Muscle layer of colon (tissue), 2 donors: ENCODE measurements around the gene VAMP2.
A peak's percentile ranks its signal among the peaks of the same experiment; 100 is the strongest.
"Not testable (repeated sequence)": the region's sequence is repeated elsewhere in the genome, so short reads cannot be mapped to it uniquely, and the experiment has no call there.

Experiments
- H3K27ac ChIP-seq: one replicate; pipeline ENCODE4 v1.7.0; 2013; ENCODE audit warnings: low read depth, mild to moderate bottlenecking, low read length, moderate library complexity
- H3K27me3 ChIP-seq, 2 donors: one replicate each; pipeline ENCODE4 v1.7.0; 2013; ENCODE audit warnings: low read length in 2 of 2, mild to moderate bottlenecking in 2 of 2; ENCODE audit not compliant: insufficient read depth in 2 of 2, control insufficient read depth in 1 of 2
- H3K36me3 ChIP-seq: one replicate; pipeline ENCODE4 v1.7.0; 2013; ENCODE audit warnings: mild to moderate bottlenecking, low read length; ENCODE audit not compliant: insufficient read depth
- H3K4me1 ChIP-seq: one replicate; pipeline ENCODE4 v1.7.0; 2013; ENCODE audit warnings: mild to moderate bottlenecking, low read length; ENCODE audit not compliant: insufficient read depth
- H3K4me3 ChIP-seq, 2 donors: one replicate each; pipeline ENCODE4 v1.7.0; 2013; ENCODE audit warnings: low read length in 2 of 2, low read depth in 1 of 2, mild to moderate bottlenecking in 1 of 2, moderate library complexity in 1 of 2
- H3K9ac ChIP-seq: one replicate; pipeline ENCODE4 v1.7.0; 2013; ENCODE audit warnings: low read length
- H3K9me3 ChIP-seq: one replicate; pipeline ENCODE4 v1.7.0; 2013; ENCODE audit warnings: mild to moderate bottlenecking, low read length
- donor health status: abdominal sarcoma.
- donor health status: Adenocarcinoma of cecum.

Gene VAMP2

GRCh38 chr17:8173056-8173870 lies 10.5 kb upstream of the VAMP2 start:
- Histone ChIP-seq H3K9ac (peak overlapping the region; percentile 41), H3K4me3 (peak overlapping the region; percentile 10 to 53)

GRCh38 chr17:8170186-8170585 lies 7.4 kb upstream of the VAMP2 start:
- H3K27me3 ChIP-seq, H3K4me3 ChIP-seq, H3K9ac ChIP-seq, H3K27ac ChIP-seq, H3K36me3 ChIP-seq, H3K9me3 ChIP-seq: not testable (repeated sequence)
- H3K4me1 ChIP-seq: peaks cover 17% of the 10 kb centered on the region

More at GRCh38 chr17:8173056-8173870, 10.5 kb upstream of the VAMP2 start:
- H3K27ac ChIP-seq: peak overlapping the region; percentile 86
- H3K36me3 ChIP-seq: no peaks in the 10 kb centered on the region
- H3K27me3 ChIP-seq: no peaks in the 10 kb centered on the region
- peaks cover 32% of the 10 kb centered on the region for H3K4me1 ChIP-seq
- no peaks in the 10 kb centered on the region for H3K9me3 ChIP-seq

- Histone ChIP-seq H3K4me3 (no peak overlapping the region), H3K9ac (no peak overlapping the region), H3K27me3 (no peaks in the 10 kb centered on the region), H3K9me3 (no peaks in the 10 kb centered on the region), H3K4me1 (peaks cover 19% of the 10 kb centered on the region), H3K27ac (no peak overlapping the region), H3K36me3 (no peaks in the 10 kb centered on the region)
Measured at GRCh38 chr17:8167526-8167925, 4.8 kb upstream of the VAMP2 start.

- no peak overlapping the region for H3K27ac ChIP-seq
- peaks cover 19% of the 10 kb centered on the region for H3K4me1 ChIP-seq
- H3K9me3 ChIP-seq: no peaks in the 10 kb centered on the region
- H3K27me3 ChIP-seq: no peaks in the 10 kb centered on the region
- H3K4me3 ChIP-seq: no peak overlapping the region
- no peak overlapping the region for H3K9ac ChIP-seq
- H3K36me3 ChIP-seq: no peaks in the 10 kb centered on the region
Measured at GRCh38 chr17:8166731-8167130, 4.0 kb upstream of the VAMP2 start.

- Histone ChIP-seq H3K9ac (peak overlapping the region; percentile 68), H3K4me1 (peaks cover 32% of the 10 kb centered on the region), H3K27me3 (no peaks in the 10 kb centered on the region), H3K4me3 (no peak overlapping the region), H3K36me3 (peaks cover 18% of the 10 kb centered on the region), H3K9me3 (no peaks in the 10 kb centered on the region), H3K27ac (peak overlapping the region; percentile 96)
Measured at GRCh38 chr17:8164815-8165131, 2.0 kb upstream of the VAMP2 start.

GRCh38 chr17:8163978-8164814 lies 1.4 kb upstream of the VAMP2 start:
- Histone ChIP-seq H3K27me3 (no peaks in the 10 kb centered on the region), H3K4me1 (peaks cover 37% of the 10 kb centered on the region), H3K27ac (peak overlapping the region; percentile 96)

GRCh38 chr17:8162997-8163977 lies 539 bp upstream of the VAMP2 start:
- H3K9ac ChIP-seq: peak overlapping the region; percentile 68
- H3K36me3 ChIP-seq: peaks cover 24% of the 10 kb centered on the region
- peak overlapping the region; percentile 59 to 73 for H3K4me3 ChIP-seq
- no peaks in the 10 kb centered on the region for H3K27me3 ChIP-seq
- H3K9me3 ChIP-seq: no peaks in the 10 kb centered on the region
- H3K4me1 ChIP-seq: peaks cover 41% of the 10 kb centered on the region
- peak overlapping the region; percentile 96 for H3K27ac ChIP-seq

More at GRCh38 chr17:8163978-8164814, 1.4 kb upstream of the VAMP2 start:
- H3K9ac ChIP-seq: peak overlapping the region; percentile 68
- H3K36me3 ChIP-seq: peaks cover 24% of the 10 kb centered on the region
- H3K4me3 ChIP-seq: no peak overlapping the region
- H3K9me3 ChIP-seq: no peaks in the 10 kb centered on the region

- Histone ChIP-seq H3K27me3 (no peaks in the 10 kb centered on the region), H3K9me3 (no peaks in the 10 kb centered on the region), H3K36me3 (peaks cover 24% of the 10 kb centered on the region), H3K27ac (peak overlapping the region; percentile 93), H3K9ac (peak overlapping the region; percentile 95), H3K4me3 (peak overlapping the region; percentile 82 to 99), H3K4me1 (peaks cover 50% of the 10 kb centered on the region)
Measured at GRCh38 chr17:8161289-8162232, 1.2 kb downstream of the VAMP2 start.

- peaks cover 24% of the 10 kb centered on the region for H3K36me3 ChIP-seq
- peaks cover 50% of the 10 kb centered on the region for H3K4me1 ChIP-seq
- no peaks in the 10 kb centered on the region for H3K9me3 ChIP-seq
- H3K9ac ChIP-seq: peak overlapping the region; percentile 95
- peak overlapping the region in 1 of 2 donors; percentile 82 for H3K4me3 ChIP-seq
- peak overlapping the region; percentile 93 for H3K27ac ChIP-seq
- H3K27me3 ChIP-seq: no peaks in the 10 kb centered on the region
Measured at GRCh38 chr17:8160741-8161221, 2.0 kb downstream of the VAMP2 start.

- H3K27ac ChIP-seq: no peak overlapping the region
- peaks cover 50% of the 10 kb centered on the region for H3K4me1 ChIP-seq
- no peaks in the 10 kb centered on the region for H3K27me3 ChIP-seq
- H3K9me3 ChIP-seq: no peaks in the 10 kb centered on the region
- H3K9ac ChIP-seq: no peak overlapping the region
- no peak overlapping the region for H3K4me3 ChIP-seq
- H3K36me3 ChIP-seq: peaks cover 24% of the 10 kb centered on the region
Measured at GRCh38 chr17:8160224-8160577, 2.5 kb downstream of the VAMP2 start.
